ENCODE measurements around the gene GRID2.

DNA sequence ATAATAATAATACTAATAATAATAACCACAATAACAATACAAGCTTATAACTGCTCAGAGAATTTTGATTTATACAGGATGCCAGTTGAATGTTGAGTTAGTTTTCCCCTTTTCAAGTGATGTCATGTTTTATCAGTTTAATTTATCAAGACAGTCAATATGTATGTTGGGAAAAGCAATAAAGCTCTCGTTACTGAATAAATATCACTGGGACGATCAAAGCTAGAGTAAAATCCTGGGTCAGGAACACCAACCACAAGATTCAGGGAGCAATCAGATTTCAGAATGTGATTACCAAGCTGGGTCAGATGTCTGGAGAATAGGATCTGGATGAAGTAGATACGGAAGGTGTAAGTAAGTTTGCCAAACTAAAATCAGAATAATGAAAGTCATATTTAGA, 179.6 kb downstream of the GRID2 start:
- TF ChIP-seq CHD2 (IDR thresholded peaks at IDR 0.05; ENCODE audit: low read depth, low read length) (no peak), ZBTB7A (CRISPR knock-in tag; IDR thresholded peaks at IDR 0.05) (no peak), NFYB (CRISPR knock-in tag; IDR thresholded peaks at IDR 0.05) (no peak)
- TF ChIP-seq, protein P1, sequence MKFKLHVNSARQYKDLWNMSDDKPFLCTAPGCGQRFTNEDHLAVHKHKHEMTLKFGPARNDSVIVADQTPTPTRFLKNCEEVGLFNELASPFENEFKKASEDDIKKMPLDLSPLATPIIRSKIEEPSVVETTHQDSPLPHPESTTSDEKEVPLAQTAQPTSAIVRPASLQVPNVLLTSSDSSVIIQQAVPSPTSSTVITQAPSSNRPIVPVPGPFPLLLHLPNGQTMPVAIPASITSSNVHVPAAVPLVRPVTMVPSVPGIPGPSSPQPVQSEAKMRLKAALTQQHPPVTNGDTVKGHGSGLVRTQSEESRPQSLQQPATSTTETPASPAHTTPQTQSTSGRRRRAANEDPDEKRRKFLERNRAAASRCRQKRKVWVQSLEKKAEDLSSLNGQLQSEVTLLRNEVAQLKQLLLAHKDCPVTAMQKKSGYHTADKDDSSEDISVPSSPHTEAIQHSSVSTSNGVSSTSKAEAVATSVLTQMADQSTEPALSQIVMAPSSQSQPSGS (CRISPR knock-in tag; IDR thresholded peaks at IDR 0.05) = no peak

Measured in HepG2 (cell line).